CD4-positive, alpha-beta T cell treated with Interleukin-17A for 1 hour (primary cell): ENCODE results near the gene TSPAN9.

Experiments
- DNase-seq: peaks from one replicate; pipeline ENCODE4 v3.0.0-alpha.2; 2020

TSPAN9 gene

DNA sequence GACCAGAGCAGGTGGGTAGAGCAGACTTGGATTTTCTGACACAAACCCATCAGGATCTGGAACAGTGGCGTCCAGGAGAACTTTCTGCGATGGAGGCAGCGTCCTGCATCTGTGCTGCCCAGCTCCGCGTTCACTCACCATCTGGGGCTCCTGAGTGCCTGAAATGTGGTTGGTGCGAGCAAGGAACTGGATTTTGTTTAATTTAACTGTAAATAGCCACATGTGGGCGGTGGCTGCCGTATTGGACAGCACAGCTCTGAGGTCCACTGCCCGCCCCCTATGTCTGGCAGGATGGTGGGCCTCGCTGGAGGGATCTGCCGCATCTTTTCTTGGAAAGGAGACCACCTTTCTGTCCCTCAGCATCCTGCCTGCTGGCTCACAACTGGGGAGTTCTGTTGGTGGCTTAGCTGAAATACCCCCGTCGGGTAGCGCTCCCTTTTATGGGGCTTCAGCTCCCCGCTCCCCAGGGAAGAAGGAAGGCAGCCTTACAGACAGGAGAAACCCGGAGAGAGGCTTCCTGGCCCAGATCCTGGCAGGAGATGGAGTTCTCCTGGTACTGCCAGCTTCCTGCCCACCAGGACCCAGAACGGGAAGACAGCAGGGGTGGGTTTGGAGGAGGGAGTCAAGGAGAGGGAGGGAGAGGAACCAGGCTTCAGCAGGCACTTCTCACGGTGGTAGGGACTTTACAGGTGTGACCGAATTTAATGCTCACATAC is 228.9 kb downstream of the TSPAN9 start:
- no peak for DNase-seq

DNA sequence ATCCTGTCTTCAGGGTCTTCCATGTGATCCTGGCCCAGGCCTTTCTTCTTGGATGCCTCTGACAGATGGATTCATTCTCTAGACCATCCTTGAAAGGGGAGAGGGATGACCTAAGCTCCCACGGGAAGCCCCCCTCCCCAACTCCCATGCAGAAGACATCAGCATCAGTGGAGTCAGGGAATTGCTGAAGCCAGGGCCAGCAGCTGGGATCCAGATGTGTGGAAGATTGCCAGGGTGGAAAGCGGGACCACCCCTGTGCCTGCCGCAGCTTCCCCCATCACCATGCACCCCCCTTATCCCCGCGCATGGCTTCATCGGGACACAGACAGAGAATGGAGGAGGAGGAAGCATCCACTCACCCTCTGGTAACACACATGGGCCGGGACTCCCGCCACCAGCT is 230.2 kb downstream of the TSPAN9 start:
- no peak for DNase-seq

DNA sequence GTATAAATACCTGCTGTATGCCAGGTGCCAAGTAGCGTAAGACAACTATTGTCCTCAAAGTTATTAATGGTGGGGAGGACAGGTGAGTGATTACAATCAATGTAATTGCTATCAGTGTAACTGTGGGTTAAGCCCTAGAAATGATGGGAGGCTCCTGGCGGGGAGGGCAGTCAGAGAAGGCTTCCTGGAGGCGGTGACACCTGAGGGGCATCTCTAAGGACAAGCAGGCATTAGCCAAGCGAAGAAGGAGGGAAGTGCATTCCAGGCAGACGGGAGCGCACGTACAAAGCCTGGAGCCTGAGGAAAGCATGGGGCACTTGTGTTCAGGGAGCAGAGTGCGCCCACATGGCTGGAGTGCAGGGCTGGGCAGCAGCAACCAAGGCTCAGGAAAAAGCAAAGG is 230.9 kb downstream of the TSPAN9 start:
- DNase-seq, result no peak

DNA sequence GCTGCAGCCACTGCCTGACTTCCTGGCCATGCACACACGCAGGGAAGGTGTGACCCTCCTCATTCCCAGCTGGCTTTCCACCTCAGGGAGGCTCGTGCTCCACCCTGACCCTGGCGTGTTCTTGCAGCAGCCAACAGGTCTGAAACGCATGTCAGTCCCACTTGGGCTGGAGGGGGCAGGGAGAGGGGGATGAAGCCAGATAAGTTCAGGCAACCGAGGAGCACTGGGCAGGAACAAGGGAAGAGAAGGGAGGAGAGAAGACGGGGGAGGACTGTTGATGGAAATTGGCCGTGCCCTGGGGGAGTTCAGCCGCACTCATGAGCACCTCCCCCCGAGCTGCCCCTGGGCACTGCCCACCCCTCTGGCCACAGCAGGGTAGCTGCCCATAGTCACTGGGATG is 231.4 kb downstream of the TSPAN9 start:
- DNase-seq, result no peak

DNA sequence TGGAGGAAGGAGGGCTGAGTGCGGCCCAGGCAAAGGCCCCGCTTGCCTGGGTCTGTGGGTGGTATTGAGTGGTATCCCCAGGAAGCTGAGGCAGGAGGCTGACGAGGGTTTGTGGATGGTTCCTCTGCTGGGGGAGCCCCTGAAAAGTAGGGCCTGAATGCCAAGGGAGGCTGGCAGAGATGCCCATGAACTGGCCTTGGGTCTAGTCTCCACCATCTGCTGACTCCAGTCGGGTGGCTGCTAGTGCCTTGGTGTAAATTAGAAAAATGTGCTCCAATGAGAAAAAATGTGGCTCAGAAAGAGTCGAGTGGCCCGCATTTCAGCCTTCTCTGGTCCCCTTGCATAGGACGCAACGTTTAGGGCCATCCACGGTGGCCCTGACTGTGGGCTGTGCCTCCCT is 232.6 kb downstream of the TSPAN9 start:
- DNase-seq, result no peak

DNA sequence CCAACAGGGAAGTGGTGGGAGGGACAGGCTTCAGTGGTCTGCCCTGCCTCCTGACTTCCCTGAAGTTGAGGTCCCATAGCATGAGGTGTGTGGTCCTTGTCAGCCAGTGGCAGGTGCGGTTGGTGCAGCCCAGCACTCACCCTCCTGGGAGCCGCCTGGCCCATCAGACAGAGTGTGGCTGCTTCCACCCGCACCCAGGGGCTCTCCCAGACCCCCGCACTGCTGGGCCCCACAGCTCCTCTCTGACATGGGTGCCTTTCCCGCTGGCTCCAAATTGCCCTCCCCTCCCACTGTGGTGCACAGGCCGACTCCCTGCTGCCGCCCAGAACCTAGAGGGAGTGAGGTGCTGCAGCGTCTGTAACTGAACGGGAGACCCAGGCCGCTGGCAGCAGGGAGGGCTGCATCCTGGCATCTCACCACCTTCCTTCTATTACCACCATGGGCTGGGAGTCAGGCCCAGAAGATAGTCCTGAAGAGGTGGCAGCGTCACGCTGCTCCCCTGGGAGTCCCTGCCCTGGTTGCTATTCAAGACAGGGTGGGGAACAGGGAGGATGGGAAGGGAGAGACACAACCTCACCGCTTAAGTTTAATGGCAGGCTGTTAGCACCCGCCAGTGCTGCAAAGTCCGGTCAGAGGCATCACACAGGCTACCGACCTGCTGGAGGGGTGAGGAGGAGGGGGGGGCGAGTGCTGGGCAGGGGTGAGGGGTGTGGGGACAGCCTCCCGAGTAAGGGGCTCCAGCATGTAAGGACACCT is 233.3 kb downstream of the TSPAN9 start:
- DNase-seq, result no peak

DNA sequence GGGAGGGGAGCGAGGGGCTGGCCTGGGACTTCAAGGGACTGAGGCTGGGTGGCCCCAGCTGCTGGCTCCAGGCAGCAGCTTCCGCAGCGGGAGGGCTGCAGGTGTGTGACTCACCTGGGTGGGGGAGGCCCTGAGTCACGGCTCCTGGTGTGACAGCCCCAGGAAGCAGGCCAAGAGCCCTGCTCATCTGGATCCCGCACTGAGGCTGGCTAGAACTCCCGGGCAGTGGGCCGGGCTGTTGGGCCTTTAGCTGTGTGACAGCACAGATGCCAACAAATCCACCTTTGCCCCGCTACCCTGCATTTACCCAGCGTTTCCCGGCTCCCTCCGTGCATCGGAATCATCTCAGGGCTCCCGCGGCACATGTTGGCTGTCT is 233.8 kb downstream of the TSPAN9 start:
- DNase-seq, result no peak

DNA sequence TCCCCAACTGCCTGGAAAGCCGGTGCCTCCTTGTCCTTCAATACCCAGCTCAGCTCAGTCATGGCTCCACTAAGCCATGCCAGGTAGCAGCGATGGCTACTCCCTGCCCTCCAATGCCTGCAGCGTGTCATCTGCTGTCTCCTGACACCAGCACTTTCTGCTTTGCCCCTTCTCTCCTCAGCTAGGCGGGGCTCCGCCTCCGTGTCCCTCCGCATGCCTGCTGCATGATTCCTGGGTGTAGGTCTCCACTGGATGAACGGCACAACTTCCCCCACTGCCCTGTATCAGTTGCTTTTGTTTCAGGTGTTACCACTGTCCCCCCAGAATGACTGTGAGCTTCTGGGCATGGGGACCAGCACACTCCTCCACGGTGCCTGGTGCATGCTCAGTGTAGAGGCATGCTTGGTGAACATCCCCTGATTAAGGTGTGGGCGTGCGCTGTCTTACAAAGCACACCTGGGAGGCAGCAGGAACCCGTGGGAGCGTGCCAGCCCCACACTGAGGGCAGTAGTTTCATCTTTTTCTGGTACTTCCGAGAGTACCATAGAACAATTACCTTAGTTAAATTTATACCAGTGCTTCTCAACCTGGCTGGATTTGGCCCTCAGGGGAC is 234.4 kb downstream of the TSPAN9 start:
- no peak for DNase-seq

DNA sequence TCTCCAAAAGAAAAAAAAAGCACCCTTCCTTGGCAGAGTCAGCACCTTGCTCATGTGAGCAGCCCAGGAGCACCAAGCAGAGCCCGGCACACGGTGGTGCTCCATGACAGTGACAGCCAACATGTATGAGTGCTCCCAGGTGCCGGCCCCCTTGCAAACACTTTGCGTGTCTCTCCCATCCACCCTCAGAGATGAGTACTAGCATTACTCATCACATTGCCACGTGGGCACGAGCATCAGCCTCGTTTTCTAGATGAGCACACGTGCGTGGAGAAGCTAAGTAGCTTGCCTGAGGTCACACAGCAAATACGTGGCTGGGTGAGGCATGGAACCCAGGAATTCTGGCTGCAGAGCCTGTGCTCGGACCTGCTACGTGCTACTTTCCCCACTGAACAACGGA is 235.9 kb downstream of the TSPAN9 start:
- no peak for DNase-seq

DNA sequence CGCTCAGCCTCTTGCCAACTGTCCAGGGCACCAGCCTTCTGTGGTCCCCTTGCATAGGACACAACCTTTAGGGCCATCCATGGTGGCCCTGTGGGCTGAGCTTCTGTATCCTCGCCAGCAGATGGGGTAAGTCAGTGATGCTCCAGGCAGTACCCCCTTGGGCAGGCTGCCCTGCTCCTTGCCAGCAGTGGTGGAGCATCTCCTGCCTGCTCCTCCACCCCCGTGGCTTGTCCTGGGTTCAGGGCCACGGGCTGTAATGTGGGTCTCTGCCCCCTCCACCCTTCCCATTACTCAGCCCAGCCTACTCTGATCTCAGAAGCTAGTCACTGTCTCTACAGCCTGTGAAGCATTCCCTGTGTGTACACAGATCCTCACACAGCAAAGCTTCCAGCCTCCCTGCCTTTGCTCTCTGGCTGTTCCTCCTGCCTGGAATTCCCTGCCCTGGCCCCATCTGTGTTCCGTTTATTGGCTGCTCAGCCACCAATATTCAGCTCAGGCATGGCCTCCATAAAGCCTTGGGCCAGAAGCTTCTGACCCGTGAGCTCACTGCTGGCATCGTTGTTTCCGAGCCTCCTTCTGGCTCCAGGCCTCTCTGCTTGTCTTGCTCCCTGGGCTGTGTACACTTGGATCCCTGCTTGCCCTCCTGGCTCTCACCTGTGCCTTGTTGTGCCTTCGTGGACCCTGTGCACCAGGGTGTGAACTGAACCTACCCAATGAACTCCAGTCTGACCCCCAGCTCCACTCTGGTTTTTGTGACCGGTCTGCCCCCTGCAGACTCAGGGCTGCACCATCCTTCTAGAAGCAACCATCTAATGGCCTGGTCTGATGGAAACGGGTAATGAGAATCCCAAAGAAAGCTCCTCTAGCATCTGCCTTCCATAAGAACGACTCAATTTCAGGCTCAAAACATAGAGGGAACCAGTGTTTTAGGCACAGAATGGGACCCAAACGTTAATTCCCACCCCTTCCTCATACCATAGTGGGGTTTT is 236.8 kb downstream of the TSPAN9 start:
- DNase-seq, result peak; percentile 19

DNA sequence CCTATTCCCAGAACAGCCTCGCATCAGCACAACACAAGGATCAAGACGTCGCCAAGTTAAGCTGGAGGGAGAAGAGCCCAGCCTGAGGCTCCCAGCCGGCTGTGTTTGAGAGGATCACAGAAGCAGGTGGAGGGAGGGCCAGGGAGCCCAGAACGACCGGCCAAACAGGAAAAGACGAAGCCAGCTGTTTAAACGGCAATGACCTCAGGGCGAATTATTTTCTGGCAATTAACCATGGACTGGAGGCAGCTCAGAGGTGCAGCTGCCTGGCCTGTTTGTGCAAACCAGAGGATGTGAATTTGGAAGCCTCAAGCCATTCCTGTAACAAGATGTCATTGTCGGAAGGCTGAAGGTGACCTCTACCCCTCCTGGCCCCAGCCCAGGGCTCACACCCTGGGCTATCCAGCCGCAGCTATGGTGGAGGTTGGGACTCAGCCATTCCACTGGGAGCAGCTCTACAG is 238.1 kb downstream of the TSPAN9 start:
- no peak for DNase-seq

DNA sequence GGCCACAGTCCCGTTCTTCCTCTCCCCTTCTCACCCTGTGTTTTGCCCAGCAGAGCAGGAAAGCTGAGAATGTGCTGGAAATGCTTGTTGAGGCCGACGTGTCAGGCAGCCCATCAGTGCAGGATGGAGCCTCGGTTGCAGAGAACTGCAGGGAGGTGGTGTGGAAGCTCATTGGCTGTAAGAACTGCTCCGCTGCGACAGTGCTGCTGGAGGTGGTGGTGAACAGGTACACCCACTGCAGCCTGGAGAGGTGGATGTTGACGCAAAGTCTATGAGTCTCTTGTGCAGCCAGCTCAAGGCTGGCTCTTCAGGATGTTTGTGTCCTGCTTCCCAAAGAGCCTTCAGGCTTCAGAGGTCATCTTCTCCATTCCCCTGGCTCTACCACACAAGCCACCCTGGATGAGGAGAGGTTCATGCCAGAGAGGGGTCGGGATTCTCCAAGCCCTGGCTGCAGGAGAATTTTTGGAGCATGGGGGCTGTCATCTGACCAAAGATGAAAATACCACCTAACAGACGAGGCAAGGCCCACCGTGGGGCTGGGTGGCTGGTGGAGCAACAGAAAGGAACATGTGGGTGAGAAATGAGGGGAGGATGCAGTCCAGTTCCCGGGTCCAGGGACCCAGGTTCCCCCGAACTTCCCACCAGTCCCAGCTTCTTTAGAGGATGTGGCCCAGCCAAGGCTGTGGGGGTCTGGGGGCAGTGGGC is 239.7 kb downstream of the TSPAN9 start:
- DNase-seq, result no peak

DNA sequence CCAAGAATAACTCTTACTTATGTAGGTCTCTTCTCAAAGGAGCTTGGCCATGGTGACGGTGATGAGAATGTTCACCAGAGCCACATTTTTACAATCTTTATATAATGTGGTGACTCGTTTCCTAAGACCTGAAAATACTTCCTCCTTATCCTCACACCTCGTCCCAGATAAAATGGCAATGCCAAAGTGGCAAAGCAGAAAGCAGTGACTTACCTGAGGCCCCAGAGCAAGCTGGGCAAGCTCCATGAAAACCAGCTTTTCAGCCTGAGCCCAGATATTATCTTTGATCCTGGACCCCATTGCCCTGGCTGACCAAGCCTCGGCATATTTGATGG is 240.3 kb downstream of the TSPAN9 start:
- DNase-seq, result no peak

DNA sequence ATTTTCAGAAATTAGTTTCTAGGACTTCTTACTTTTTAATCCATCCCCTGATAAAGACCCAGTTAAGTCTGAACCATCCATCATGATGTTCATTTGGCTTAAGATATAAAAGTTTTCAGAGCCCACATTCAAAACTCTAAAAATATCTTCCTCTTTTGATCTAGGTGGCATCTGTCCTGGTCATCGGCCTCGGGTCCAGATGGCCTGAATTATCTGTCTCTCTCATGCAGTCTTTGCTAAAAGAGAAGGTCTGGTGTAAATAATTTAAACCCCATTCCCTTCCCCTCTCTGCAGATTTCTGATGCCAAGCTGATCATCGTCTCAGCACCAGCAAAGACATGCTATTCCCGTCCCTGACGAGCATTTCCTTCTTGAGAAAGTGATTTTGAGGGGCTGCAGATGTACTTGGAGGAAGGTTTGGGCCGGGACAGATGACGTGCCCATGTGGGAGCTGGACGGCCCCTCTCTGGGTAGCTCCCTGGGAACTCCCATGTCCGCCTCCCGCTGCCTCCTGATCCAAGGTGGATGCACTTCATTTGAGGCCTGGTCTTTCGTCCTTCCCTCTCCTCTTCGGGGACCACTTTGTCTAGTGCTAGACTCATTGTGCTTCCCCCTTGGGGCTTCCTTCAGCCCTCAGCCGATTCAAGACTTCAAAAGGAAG is 240.8 kb downstream of the TSPAN9 start:
- DNase-seq, result no peak

DNA sequence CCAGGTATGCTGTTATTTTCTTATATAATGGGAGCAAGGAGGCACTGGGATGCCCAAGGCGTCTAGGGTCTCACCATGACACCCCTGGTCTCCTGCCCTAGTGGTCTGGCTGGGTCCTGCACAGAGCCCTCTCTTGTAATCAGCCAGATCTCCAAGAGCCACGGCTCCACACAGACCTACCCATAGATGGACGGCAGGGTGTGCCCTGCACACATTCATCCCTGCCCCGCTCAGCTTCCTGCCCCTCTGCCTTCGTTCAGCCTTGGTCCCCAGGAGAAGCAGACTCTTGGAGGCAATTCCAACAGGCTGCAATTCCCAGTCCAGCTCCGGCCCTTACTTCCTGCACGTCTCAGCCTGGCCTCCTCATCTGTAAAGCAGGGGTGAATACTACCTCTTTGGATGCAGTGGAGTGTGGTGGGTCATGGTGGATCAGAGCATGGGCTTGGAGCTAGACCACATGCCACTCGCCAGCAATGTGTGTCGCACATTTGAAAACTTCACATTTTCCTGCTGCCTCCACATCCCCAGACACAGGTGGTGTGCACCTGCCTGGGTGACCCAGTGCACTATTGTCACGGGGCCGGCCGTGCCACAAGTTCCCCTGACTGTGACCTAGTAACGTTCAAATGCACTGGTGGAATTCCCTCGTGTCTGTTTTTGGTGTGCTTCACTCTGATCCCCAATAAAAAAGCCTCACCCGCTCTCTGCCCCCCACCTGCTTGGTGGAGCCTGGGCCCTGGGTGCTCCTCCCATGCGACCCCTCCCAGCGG is 242.7 kb downstream of the TSPAN9 start:
- no peak for DNase-seq

DNA sequence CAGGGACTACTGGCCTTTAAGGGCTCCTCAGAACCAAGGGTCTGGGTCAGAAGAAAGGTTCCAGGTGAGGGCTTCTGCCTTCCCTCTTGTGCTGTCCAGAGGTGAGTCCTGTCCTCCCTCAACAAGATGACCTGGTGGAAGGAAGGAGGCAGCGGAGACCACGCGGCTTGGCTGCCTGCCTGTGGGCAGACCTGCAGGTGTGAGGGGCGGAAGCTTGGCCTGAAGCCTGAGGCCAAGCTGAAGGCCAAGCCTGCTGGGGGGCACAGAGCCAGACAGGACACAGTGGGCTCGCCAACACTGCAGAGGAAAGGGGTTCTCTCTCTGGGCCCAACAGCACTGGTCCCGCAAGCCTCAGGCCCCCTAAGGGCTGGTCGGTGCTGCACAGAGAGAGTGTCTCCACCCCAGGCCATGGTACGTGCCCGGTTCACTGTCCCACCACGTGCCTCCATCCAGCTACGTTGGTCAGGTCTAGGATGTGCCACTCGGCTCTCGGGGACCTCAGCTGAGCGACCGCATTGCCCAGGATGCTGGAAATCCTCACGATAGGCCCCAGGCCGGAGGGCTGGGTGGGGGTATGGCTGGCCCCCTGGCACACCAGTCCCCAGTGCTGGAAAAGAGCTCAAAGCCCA is 243.8 kb downstream of the TSPAN9 start:
- DNase-seq, result no peak

DNA sequence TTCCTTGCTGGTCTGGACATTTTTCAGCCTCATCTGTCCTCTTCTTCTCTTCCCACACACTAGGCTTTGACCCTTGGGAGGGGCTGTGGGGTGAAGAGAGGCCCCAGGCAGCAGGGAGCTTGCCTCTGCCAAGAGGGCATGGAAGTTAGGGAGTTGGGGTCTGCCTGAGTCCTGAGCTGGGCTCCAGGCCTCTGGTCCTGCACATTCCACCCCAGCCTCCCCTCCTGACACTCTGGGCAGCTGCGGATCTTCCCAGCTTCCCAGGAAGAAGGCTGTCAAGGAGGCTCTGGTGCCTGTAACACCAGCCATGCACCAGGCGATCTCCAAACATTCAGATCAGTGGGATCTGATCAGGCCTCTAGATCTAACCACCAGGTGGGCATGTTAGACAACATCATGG is 244.7 kb downstream of the TSPAN9 start:
- DNase-seq, result no peak

DNA sequence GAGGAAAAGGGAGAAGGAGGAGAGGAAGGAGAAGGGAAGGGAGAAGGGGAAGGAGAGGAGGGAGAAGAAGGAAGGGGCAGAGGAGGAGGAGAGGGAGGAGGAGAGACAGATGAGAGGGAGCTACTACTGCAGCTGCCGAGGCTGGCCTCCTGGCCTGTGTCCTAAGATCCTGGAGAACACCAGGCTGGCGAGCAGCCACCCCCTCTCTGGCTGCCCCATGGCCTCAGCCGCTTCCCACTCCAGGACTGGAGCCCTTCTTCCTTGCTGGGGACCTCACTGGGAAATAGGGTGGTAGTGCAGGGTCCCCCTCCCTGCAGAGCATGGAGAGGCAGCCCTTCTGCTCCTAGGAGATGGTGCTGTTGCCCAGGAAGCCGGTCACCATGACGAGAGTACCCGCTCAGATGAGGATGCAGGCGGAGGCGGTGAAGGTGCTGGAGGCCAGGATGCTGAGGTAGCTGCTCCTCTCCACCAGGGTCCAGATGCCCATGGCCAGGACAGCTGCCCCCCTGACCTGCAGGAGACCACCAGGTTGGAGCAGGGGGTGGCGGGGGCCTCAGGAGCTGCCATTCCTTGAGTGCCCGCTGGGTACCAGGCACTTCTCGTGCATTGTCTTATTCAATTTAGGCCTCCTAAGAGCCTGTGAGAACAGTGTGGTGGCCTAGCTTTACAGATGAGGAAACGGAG is 246.0 kb downstream of the TSPAN9 start:
- DNase-seq, result no peak

DNA sequence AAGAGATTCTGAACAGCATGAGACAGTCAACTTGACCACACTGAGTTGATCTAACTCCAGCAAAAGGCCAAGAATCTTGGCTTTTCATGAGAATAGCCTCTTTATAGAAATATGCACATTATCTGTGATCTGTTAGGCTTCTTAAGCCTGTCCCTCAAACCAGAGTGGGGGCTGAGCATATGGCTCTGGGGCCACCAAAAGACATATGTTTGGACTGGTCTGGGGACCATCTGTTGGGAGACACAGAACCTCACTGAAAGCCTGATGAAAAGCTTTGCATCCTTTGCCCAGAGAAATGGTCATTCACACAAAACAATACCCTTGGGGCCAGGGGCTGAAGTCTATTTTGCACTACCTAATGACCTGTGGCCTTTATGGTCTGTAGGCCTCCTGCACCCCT is 248.6 kb downstream of the TSPAN9 start:
- no peak for DNase-seq
